Activated T-cell treated with anti-CD3 and anti-CD28 coated beads, Interleukin-2, amount 50 U/mL, for 4 hours (primary cell): Measurements from ENCODE around the gene ARID1A. TPM values are rescaled to one million over a fixed set of nuclear protein-coding genes. Genes with fewer than 3 reads are reported as not detected.
A peak's percentile ranks its signal among the peaks of the same experiment; 100 is the strongest.

Source experiments
- ATAC-seq, 2 donors: fragments of 200-7000 bp; cut with Tn5 transposase; one replicate each; pipeline ENCODE4 v1.10.0; 2021
- DNase-seq: peaks from one replicate; pipeline ENCODE4 v3.0.0-alpha.2; 2020
- H3K27me3 Mint-ChIP-seq: one replicate; pipeline ENCODE4 v1.8.0; 2021; ENCODE audit warnings: low read depth, mixed read lengths
- H3K36me3 Mint-ChIP-seq: one replicate; pipeline ENCODE4 v1.8.0; 2022; ENCODE audit warnings: mixed read lengths; ENCODE audit not compliant: insufficient read depth
- H3K4me1 Mint-ChIP-seq: one replicate; pipeline ENCODE4 v1.8.0; 2021; ENCODE audit warnings: low read depth, mixed read lengths
- H3K4me3 Mint-ChIP-seq: one replicate; pipeline ENCODE4 v1.8.0; 2021; ENCODE audit warnings: mild to moderate bottlenecking, moderate library complexity, mixed read lengths
- H3K9me3 Mint-ChIP-seq: one replicate; pipeline ENCODE4 v1.8.0; 2021; ENCODE audit warnings: mixed read lengths
- total RNA-seq, 3 donors: library from RNA; stranded (reverse); gene quantifications; one replicate each; pipeline ENCODE4 v1.2.1, GENCODE V29; 2021

Gene ARID1A
- total RNA-seq, 3 donors from 2014 or later, result 85.0 to 92.7 (median 91.1) TPM

DNA sequence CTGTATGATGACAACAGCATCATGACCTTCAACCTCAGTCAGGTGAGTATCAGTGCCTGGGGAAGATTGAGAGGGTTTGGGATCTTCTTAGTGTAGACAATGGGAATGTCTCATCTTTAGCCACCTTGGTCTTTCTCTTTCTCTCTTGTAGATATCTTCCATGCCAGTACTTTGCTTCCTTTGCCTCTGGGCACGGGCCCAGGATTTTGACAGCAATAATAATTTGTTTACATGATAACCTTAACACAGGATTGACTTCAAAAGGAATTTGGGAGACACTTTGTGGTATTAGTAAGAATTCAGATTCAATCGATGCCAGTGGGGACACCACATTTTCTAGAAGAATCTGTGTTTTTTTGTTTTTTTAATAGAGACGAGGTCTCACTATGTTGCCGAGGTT is 79.9 kb downstream of the ARID1A start:
- Mint-ChIP-seq H3K36me3 (peaks cover 64% of the 10 kb centered on the region), H3K27me3 (no peaks in the 10 kb centered on the region), H3K9me3 (no peaks in the 10 kb centered on the region), H3K4me1 (peaks cover 14% of the 10 kb centered on the region), H3K4me3 (no peak overlapping the region)
- DNase-seq (no peak), ATAC-seq (no peak)

DNA sequence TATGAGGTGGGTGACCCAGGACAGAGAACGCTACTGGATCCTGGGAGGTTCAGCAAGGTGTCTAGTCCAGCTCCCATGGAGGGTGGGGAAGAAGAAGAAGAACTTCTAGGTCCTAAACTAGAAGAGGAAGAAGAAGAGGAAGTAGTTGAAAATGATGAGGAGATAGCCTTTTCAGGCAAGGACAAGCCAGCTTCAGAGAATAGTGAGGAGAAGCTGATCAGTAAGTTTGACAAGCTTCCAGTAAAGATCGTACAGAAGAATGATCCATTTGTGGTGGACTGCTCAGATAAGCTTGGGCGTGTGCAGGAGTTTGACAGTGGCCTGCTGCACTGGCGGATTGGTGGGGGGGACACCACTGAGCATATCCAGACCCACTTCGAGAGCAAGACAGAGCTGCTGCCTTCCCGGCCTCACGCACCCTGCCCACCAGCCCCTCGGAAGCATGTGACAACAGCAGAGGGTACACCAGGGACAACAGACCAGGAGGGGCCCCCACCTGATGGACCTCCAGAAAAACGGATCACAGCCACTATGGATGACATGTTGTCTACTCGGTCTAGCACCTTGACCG is 83.4 kb downstream of the ARID1A start:
- DNase-seq, result no peak
- no peak for ATAC-seq
- H3K4me3 Mint-ChIP-seq, result no peak overlapping the region
- no peaks in the 10 kb centered on the region for H3K9me3 Mint-ChIP-seq
- peaks cover 31% of the 10 kb centered on the region for H3K4me1 Mint-ChIP-seq
- H3K27me3 Mint-ChIP-seq, result no peaks in the 10 kb centered on the region
- H3K36me3 Mint-ChIP-seq, result peaks cover 56% of the 10 kb centered on the region

DNA sequence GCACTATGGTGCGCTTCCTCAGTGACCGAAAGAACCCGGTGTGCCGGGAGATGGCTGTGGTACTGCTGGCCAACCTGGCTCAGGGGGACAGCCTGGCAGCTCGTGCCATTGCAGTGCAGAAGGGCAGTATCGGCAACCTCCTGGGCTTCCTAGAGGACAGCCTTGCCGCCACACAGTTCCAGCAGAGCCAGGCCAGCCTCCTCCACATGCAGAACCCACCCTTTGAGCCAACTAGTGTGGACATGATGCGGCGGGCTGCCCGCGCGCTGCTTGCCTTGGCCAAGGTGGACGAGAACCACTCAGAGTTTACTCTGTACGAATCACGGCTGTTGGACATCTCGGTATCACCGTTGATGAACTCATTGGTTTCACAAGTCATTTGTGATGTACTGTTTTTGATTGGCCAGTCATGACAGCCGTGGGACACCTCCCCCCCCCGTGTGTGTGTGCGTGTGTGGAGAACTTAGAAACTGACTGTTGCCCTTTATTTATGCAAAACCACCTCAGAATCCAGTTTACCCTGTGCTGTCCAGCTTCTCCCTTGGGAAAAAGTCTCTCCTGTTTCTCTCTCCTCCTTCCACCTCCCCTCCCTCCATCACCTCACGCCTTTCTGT is 84.6 kb downstream of the ARID1A start:
- Mint-ChIP-seq H3K27me3 (no peaks in the 10 kb centered on the region), H3K9me3 (no peaks in the 10 kb centered on the region), H3K4me1 (peaks cover 43% of the 10 kb centered on the region), H3K4me3 (no peak overlapping the region), H3K36me3 (peaks cover 46% of the 10 kb centered on the region)
- DNase-seq (no peak), ATAC-seq (no peak)

DNA sequence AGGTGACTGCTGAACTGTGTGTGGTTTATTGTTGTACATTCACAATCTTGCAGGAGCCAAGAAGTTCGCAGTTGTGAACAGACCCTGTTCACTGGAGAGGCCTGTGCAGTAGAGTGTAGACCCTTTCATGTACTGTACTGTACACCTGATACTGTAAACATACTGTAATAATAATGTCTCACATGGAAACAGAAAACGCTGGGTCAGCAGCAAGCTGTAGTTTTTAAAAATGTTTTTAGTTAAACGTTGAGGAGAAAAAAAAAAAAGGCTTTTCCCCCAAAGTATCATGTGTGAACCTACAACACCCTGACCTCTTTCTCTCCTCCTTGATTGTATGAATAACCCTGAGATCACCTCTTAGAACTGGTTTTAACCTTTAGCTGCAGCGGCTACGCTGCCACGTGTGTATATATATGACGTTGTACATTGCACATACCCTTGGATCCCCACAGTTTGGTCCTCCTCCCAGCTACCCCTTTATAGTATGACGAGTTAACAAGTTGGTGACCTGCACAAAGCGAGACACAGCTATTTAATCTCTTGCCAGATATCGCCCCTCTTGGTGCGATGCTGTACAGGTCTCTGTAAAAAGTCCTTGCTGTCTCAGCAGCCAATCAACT is 85.5 kb downstream of the ARID1A start:
- H3K36me3 Mint-ChIP-seq, result peaks cover 41% of the 10 kb centered on the region
- DNase-seq (no peak), ATAC-seq (peak in 1 of 2 donors; percentile 27)
- no peak overlapping the region for H3K4me3 Mint-ChIP-seq
- peaks cover 52% of the 10 kb centered on the region for H3K4me1 Mint-ChIP-seq
- H3K27me3 Mint-ChIP-seq, result no peaks in the 10 kb centered on the region
- no peaks in the 10 kb centered on the region for H3K9me3 Mint-ChIP-seq

DNA sequence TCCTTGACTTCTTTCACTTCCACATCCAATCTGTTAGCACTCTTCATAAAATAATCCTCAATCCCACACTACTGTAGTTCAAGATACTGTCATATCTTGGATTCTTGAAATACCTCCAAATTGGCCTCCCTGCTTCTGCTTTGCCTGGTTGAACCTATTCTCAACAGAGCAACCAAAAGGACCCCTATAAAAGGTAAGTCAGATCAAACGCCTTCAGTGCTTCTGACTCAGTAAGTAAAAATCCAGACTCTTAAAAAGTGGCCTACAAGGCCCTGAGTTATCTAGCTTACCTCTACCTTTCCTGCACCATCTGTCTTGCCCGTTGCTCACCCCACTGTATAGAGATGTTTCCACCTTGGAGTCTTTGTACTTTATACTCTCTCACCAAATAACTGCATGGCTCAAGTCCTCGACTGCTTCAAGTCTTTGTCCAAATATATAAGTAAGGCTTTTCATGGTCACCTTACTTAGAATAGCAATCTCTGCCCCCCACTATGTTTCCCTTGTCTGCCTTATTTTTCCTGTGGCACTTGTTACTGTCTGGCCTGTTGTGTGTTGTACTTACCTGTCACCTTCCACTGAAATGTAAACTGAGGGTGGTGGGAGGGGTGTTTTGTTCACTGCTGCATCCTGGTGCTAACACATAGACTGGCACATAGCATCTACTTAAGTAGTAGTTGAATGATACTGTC is 86.9 kb downstream of the ARID1A start:
- ATAC-seq (no peak), DNase-seq (no peak)
- H3K27me3 Mint-ChIP-seq, result no peaks in the 10 kb centered on the region
- no peaks in the 10 kb centered on the region for H3K9me3 Mint-ChIP-seq
- peaks cover 64% of the 10 kb centered on the region for H3K4me1 Mint-ChIP-seq
- peaks cover 34% of the 10 kb centered on the region for H3K36me3 Mint-ChIP-seq
- no peak overlapping the region for H3K4me3 Mint-ChIP-seq

DNA sequence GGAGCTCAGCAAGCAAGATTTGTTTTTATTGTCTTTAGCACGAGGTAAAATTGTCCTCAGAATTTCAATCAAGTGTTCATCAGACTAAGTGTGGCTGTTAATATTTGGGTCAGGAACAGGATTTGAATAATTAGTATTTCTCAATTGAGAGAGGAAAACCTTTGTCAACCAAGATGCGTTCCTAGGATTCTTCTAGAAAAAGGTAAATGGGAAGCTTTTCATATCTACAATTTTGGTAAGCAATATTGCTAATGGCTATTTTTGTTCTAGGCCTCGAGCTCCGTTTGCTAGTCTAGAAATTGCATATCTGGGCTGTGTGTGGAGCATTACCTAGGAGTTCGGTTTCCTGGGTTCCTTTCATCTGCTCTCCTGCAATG is 87.8 kb downstream of the ARID1A start:
- Mint-ChIP-seq H3K9me3 (no peaks in the 10 kb centered on the region), H3K27me3 (no peaks in the 10 kb centered on the region), H3K4me3 (no peak overlapping the region), H3K36me3 (peaks cover 26% of the 10 kb centered on the region), H3K4me1 (peaks cover 65% of the 10 kb centered on the region)
- DNase-seq (no peak), ATAC-seq (no peak)

DNA sequence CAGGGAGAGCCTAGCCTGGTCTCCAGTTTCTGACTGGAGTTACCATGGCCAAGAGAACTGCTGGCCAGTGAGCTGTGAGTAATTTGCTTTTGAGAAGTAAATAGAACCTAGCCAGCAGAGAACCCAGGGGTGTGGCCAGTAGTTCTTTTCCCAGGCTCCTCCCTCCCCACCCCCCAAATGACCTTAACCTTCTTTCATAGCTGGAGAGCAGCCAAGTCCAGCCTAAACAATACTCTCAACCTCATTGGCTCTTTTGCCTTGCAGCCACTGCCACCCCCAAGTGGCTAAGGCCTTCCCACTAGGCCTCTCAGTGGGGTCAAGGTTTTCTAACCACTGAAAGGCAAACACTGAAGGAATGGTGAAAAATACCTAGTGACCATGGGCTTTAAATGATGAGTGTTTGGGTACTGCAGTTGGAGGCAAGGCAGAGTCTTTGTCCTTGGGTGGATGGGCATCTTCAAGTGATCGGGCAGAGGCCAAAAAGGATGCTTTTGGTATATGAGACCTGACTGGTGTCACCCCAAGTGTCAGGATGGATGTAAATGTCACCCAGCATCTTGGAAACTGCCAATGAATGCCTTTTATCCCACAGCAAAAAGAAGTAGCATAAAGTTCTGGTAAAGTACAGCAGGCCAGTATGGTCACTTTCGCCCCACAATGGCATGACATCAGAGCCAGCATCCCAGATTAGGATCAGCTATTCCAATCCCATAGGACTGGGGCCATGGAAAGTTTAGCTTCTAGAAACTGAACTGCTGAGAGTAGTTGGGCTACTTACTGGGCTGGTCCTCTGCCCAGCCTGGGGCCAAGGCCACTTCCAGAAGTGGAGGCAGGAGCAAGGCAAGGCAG is 88.4 kb downstream of the ARID1A start:
- Mint-ChIP-seq H3K9me3 (no peaks in the 10 kb centered on the region), H3K4me1 (peaks cover 68% of the 10 kb centered on the region), H3K36me3 (peaks cover 21% of the 10 kb centered on the region), H3K4me3 (no peak overlapping the region), H3K27me3 (no peaks in the 10 kb centered on the region)
- ATAC-seq (no peak), DNase-seq (no peak)

DNA sequence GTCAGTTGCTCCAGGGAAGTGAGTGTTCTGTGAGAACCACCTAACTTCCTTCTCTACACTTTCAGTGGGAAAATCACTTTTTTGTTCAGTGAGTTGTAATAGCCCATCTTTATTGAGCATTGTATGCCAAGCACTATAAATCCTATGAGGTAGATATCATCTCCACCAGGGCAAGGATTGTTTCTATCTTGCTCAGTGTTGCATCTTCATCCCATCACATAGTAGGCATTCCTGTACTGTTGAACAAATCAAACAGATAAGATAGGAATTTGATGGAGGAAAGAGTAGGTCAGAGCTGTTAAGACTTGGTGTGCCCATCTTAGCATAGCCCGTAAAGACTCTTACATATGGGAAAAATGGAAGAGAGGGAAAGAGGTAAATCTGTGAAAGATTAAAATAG is 89.1 kb downstream of the ARID1A start:
- Mint-ChIP-seq H3K36me3 (peaks cover 17% of the 10 kb centered on the region), H3K9me3 (no peaks in the 10 kb centered on the region), H3K4me1 (peaks cover 75% of the 10 kb centered on the region), H3K4me3 (no peak overlapping the region), H3K27me3 (no peaks in the 10 kb centered on the region)
- ATAC-seq (no peak), DNase-seq (no peak)

DNA sequence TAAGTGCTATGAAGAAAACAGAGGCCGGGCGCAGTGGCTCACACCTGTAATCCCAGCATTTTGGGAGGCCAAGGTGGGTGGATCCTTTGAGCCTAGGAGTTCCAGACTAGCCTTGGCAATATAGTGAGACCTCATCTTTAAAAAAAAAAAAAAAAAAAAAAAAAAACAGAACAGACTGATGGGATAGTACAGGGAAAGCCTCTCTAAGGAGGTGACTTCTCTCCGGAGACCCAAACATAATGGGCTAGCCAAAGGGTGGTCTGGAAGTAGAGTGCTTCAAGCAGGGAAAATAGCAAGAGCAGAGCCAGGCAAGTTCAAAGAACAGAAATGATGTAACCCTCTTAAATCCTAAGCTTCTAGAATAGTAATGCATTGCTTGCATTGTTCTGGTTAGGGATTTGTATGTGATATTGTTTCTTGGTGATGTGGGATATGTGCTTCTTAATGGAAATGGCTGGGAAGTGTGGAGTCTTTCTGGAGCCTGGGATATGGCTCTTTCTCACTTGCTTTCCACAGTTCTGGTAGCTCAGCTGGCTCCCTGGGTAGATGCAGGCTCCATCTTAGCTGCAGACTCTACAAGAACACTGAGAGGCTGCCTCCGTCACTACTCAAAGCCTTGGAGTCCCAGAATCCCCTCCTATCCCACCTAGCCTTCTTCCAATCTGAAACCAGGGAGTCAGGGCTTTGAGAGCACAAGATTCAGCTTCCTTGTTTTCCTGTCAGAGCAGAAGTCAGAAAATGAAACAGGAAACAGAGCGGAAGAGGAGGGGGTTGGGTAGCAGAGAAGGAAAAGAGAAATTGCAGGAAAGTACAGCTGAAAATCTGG is 90.0 kb downstream of the ARID1A start:
- Mint-ChIP-seq H3K27me3 (no peaks in the 10 kb centered on the region), H3K9me3 (no peaks in the 10 kb centered on the region), H3K4me3 (peak overlapping the region; percentile 99), H3K4me1 (peaks cover 82% of the 10 kb centered on the region), H3K36me3 (peaks cover 17% of the 10 kb centered on the region)
- DNase-seq (no peak), ATAC-seq (no peak)

DNA sequence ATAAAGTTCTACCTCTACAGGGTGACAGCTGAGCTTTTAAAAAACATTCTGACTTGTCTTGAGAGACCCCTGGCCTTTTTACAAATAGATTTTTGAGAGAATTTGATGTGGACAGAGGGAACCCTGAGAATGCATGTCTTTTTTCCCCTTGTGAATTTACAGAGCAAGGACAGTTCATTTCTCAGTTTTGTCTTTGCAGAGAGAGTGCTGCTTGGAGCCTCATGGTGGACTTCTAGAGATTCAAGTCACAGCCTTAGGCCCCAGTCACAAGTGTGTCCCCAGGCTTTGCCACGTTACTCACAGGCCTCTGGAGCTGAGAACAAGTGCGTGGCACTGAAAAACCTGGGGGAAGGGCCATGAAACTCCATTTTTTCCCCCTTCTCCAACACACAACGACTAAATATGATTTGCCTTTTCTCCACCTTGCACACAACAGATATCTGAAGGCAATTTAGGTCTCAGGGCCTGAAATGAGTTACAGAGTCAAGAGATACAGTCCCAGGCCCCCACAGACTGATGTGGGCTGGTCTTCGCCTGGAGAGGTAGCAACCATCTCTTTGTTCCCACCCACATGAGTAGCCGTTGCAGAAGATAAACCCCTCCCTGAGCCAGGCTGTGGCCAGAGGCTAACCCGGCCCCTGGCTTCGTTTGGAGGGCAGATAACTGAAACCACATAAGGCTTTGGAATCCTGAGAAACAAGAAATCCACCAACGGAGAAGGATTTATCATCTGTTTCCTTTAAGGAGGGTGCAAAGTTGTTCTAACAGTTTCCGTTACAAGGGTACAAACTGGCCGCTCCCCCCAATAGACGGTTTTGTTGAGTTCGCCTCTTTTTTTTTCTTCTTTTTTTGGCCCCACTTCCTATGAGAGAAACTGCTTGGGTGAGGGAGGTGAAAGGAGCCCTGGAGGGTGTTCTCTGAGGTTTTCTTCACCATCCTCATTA is 90.9 kb downstream of the ARID1A start:
- DNase-seq (no peak), ATAC-seq (no peak)
- Mint-ChIP-seq H3K4me1 (peaks cover 84% of the 10 kb centered on the region), H3K36me3 (peaks cover 15% of the 10 kb centered on the region), H3K27me3 (no peaks in the 10 kb centered on the region), H3K4me3 (peak overlapping the region; percentile 99), H3K9me3 (no peaks in the 10 kb centered on the region)

DNA sequence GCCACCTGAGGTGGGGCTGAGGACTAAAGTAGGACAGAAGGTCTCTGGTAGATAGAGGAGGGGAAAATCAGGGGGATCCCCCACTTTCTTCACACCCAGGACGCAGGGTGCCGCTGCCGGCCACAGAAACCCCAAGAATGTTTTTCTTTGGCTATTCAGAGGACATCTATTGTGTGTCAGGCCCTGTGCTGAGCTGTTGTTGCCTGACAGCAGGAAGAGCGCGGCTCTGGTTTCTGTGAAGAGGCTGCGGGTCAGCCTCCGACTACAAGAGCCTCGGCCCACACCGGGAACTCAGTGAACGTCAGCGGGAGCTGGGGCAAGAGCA is 91.5 kb downstream of the ARID1A start:
- ATAC-seq (peak; percentile 55 to 59), DNase-seq (peak; percentile 59)
- peaks cover 80% of the 10 kb centered on the region for H3K4me1 Mint-ChIP-seq
- H3K4me3 Mint-ChIP-seq, result peak overlapping the region; percentile 99
- H3K36me3 Mint-ChIP-seq, result peaks cover 11% of the 10 kb centered on the region
- H3K9me3 Mint-ChIP-seq, result no peaks in the 10 kb centered on the region
- no peaks in the 10 kb centered on the region for H3K27me3 Mint-ChIP-seq

DNA sequence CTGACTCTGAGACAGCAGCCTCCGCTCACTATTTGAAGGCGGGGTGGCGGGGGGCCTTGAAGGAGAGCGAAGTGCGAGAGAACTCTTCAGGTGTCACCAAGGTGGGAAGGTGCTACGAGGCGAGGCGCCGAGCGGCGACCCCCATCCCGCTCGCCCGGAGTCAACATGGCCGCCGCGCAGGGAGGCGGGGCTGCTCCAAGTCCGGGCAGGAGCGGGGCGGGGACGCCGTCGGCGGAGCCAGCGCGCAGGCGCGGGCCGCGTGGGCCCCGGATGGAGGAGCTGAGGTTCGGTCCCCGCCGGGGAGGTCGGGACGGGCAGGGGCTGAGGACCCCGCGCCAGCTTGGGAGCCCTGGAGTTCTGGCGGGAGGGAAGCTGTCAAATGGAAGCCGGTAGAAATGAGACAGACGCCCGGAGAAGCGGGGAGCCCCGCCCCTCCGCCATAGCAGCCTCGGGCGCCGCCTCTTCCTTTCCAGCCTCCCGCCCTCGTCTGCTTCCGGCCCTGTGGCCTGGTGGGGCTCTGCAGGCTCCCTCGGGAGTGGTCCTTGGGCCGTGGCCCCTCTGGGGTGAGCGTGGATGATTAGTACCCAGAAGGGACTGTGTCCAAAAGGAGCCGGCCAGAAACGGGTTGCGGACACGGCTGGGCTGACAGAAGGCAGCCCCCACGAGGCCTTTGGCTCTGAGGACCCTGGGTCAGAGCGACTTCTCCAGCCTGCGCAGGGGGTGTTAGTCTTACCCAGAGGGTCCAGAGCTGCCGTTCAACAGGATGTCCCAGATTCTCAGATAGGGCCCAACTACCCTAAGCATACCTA is 92.1 kb downstream of the ARID1A start, which contains the start of gene PIGV:
PIGV (plus strand) TSS at position 245 of the 809 bp plus-strand sequence. CDS start 2,866 bp downstream, outside the sequence.
- peak; percentile 66 to 73 for ATAC-seq
- H3K27me3 Mint-ChIP-seq, result no peaks in the 10 kb centered on the region
- H3K4me3 Mint-ChIP-seq, result peak within 1 kb of the TSS; percentile 99
- DNase-seq, result peak; percentile 85
- H3K4me1 Mint-ChIP-seq, result peaks cover 74% of the 10 kb centered on the region
- H3K36me3 Mint-ChIP-seq, result peaks cover 8% of the 10 kb centered on the region
- no peaks in the 10 kb centered on the region for H3K9me3 Mint-ChIP-seq
